Epithelial cell of proximal tubule (primary cell): ENCODE results near the gene RERE. TPM values are rescaled to one million over a fixed set of nuclear protein-coding genes. Genes with fewer than 3 reads are reported as not detected.

Source experiments
- DNase-seq: peaks from one replicate; pipeline ENCODE4 v3.0.0-alpha.2; 2011; ENCODE audit warnings: low read depth
- H3K4me3 ChIP-seq: 2 replicates; pipeline ENCODE4 v1.5.1; 2011; ENCODE audit warnings: low read depth, mild to moderate bottlenecking, low read length
- total RNA-seq: library from RNA; depleted of rRNA; stranded (reverse); fragments of >200 nt; gene quantifications from 2 replicates; pipeline ENCODE4 v1.2.3, GENCODE V29; 2015
- TF ChIP-seq, protein P1 (sequence below): conservative IDR thresholded peaks from 2 replicates; pipeline ENCODE4 v1.5.1; 2012; ENCODE audit warnings: low read depth, mild to moderate bottlenecking, low read length

RERE gene
- total RNA-seq, 1 donor from 2014 or later = 18.0 TPM

DNA sequence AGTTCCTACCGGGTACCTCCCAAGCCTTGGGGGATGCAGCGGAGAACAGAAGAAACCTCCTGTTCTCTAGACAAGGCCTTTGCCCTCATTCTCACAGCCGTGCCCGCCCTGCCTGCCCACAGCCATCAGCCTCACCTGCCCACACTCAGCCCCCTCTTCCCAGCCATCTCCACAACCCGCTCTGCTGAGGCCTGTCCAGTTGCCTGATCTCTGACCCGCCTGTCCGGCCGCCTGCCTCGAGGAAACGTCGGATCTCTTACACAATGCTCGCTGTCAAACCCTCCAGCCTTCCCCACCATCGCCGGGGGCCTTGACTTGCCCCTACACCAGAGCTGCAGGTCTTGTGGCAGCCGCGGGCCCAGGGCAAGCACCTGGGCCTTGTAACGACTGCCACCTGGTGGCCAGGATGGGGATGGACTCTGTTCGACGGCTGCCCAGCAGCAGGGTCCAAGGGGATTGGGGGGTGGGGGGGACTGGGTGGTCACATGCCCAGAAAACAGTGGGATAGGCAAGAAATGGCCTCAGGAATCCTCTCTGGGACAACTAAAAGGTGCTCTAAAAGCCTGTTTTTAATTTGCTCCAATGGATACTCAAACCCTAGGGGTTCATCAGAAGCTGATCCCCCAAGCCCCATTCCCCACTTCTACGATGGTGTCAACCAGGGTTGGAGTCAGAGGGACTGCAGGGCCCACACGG, 468.5 kb downstream of the RERE start:
- TF ChIP-seq, protein P1, sequence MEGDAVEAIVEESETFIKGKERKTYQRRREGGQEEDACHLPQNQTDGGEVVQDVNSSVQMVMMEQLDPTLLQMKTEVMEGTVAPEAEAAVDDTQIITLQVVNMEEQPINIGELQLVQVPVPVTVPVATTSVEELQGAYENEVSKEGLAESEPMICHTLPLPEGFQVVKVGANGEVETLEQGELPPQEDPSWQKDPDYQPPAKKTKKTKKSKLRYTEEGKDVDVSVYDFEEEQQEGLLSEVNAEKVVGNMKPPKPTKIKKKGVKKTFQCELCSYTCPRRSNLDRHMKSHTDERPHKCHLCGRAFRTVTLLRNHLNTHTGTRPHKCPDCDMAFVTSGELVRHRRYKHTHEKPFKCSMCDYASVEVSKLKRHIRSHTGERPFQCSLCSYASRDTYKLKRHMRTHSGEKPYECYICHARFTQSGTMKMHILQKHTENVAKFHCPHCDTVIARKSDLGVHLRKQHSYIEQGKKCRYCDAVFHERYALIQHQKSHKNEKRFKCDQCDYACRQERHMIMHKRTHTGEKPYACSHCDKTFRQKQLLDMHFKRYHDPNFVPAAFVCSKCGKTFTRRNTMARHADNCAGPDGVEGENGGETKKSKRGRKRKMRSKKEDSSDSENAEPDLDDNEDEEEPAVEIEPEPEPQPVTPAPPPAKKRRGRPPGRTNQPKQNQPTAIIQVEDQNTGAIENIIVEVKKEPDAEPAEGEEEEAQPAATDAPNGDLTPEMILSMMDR = peak; percentile 78
- no peak for DNase-seq

DNA sequence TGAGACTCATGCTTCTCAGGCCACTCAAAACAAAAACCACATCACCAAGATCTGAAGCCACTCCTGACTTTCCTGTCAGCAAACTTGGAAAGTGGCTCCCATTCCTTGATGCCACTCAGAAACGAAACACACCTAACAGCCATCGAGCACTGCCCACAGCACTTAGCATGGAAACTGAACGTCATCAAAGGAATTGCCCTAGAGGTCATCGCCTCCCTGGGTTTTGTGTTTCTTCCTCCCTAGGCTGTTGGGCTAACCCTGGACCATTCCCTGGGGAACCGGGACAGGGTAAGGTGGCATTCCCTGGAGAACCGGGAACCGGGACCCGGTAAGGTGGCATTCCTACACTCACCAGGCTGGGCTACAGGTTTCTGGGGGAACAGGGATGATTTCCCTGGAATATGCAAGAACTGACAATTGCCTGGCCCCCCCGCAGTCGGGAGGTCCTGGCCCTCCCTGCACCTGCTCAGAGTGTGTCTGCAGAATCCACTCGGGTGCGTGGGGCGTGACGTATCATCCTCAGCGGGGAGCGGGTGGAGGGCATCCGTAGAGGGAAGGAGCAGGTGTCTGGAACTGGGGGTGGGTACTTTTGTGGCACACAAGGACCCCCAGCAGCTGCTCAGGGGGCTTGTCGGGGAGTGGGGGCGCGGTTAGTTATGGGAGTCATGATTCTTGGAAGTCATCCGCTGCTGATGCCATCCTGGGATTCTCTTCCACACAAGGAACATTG, 469.2 kb downstream of the RERE start:
- H3K4me3 ChIP-seq = no peak overlapping the region
- no peak for DNase-seq
- TF ChIP-seq, protein P1 = no peak

More for the DNA sequence above, 468.5 kb downstream of the RERE start:
- no peak overlapping the region for H3K4me3 ChIP-seq

DNA sequence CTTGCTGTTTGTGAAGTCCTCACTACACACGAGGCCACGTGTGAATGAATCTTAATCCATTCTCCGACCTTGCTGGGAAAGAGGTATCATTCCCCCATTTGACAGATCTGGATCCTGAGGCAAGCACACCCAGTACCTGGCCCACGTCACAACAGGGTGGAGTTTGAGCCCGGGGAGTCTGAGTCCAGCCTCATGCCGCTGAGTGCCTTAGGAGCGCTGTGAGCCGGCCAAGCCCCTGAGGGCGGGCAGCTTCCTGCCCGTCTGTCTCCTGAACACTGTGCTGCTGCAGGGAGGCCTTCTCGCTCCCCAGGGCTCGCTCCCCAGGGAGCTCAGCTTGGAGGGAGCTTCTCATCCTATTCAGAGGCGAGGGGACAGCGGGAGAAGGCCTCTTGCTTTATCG, 469.8 kb downstream of the RERE start:
- TF ChIP-seq, protein P1 = no peak
- no peak overlapping the region for H3K4me3 ChIP-seq
- no peak for DNase-seq

DNA sequence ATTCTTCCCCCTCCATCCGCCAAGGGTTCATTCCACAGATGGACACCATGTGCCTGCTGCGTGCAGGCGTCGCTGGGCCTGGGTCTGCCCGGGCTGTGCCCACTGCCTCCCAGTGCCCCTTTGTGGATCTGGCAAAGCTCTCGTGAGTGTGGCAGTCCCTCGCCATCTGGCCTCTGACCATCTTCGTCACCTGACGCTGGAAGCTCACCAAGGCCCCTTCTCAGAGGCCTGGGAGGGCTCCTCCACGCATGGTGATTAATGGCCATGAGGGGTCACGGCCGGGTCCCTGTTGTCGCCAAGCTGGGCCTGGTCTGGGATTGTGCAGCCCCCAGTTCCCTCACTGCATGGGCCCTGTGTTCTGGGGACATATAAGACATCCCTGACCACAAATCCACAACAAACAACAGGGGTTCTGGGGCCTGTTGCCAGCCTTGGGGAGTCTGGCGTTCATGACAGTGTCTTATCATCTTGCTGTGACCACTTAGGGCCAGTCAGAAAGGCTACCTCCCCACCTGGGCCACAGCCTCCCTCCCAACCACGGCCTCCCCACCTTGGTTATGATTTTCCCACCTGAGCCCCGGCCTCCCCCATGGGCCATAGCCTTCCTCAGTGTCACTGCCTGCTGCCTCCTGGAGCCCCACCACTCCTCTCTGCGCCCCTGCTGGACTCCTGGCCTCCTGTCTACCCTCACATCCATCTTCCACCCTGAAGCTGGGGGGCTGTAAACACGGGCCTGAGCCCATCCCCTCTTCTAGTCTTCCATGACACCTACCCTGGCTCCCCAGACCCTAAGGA, 471.6 kb downstream of the RERE start:
- DNase-seq = no peak
- TF ChIP-seq, protein P1 = no peak
- H3K4me3 ChIP-seq = no peak overlapping the region

DNA sequence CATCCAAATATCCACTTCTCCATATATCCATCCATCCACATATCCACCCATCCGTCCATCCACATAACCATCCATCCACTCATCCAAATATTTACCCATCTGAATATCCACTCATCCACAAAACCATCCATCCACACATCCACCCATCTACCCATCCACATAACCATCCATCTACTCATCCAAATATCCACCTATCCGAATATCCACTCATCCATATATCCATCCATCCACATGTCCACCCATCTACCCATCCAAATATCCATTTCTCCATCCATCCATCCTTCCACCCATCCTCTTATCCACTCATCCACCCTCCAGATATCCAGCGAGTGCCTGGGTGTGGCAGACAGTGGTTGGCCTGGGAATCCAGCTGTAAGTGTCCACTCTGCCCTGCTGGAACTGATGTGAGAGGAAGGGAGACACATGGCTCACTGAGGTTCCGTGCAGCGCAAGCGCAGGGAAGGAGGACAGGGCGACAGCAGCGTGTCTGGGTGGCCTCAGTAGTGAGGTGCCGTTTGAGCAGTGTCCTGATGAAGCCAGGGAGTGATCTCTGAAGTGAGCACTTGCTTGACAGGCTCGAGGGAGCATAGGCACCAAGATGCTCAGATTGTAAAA, 472.4 kb downstream of the RERE start:
- DNase-seq = no peak
- TF ChIP-seq, protein P1 = no peak
- H3K4me3 ChIP-seq = no peak overlapping the region

DNA sequence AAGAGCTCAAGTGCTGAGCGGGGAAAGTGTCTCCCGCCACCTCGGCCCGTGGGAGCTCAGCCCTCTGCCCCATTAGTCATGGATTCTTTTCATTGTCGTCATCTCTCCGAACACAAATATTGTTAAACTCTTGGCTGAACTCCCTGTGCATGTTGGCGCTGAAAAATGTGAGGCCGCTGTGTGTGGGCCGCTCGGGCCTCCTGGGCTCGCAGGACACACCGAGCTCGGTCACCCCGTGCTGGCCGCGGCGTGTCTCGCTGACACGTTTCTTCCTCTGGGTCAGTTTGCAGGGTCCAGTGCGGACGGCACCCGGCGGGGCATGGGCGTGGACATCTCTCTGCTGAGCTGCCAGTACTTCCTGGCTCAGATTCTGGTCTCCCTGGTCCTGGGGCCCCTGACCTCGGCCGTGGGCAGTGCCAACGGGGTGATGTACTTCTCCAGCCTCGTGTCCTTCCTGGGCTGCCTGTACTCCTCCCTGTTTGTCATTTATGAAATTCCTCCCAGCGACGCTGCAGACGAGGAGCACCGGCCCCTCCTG, 473.9 kb downstream of the RERE start:
- H3K4me3 ChIP-seq = peak overlapping the region; percentile 40
- peak; percentile 70 for DNase-seq
- TF ChIP-seq, protein P1 = no peak
